GM19240 (cell line): ENCODE results near the gene ABCA4.

Experiments used
- DNase-seq: peaks from one replicate; pipeline ENCODE4 v3.0.0; 2011; ENCODE audit warnings: low spot score; ENCODE audit not compliant: insufficient read length

ABCA4 gene

DNA sequence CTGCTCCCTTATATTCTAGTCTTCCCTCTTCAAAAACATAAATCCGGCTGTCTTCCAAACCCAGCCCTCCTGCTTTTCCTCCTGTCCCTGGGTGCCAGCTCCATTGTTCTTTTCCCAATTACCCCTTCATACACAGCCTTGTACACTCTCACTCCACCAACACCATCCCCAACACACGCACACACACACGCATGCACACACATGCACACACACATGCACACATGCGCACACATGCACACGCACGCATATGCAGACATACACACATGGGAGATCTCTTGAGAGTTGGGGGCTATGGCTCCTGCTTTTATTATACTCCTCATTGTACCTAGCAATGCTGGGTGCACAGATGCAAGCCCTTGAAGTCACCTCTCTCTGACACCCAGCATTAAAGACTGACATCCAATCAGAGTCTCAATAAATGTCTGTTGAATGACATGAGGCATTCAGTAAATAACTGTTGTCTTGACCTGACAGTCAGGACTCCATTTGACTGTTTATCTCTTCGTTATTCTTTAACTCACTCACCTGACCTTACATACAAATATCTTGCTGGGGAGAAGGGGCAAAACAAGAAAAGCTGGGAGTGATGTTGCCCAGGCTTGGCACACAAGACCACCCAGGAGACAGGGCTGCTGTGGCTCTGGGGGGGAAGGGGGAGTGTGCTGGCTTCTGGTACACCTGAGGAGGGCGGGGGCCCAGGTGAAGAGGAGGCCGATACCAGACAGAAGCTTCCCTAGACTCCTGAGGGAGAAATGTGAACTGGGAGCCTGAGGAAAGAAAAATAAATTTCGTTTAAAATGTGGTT lies 16.0 kb downstream of the ABCA4 start:
- no peak for DNase-seq

GRCh38 chr1:94104127-94104684 lies 16.7 kb downstream of the ABCA4 start:
- no peak for DNase-seq

GRCh38 chr1:94103608-94104007 lies 17.3 kb downstream of the ABCA4 start:
- DNase-seq, result no peak

GRCh38 chr1:94101613-94102525 lies 19.1 kb downstream of the ABCA4 start:
- DNase-seq, result no peak

DNA sequence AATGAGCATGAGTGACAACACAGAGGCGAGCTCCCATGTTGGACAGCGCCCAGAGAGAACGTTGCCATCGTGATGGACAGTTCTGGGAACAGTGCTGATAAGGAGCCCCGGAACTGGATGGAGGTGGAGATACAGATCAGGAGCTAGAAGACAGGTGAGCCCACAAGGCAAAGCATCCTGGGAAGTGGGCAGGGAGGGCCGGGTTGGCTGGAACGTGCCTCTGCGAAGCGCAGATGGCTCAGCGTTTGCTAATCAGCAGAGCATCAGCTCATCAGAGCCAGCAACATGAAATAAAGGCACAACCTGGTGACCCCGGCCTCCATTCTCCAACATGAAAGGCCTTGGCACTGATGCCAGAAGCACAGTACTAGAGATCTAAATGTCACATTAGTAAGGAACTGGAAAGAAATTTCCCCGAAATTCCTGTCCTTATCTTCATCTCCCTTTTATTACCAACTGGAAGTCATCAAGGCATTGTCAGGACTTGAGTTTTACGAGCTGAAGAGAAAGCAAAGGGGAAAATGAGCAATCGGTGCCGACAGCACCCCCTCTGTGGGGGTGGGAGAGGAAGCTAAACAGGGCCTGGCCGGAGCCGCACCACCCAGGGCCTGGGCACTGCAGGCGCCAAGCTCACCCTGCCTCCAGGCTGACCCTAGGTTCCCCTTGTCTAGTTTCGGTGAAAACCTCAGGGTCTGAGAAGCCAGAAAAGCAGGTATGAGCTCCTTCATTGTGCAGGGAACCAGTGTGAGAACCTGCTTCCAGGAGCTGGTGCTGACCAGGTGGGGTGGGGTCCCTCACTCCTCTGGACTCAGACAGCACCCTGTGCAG lies 19.9 kb downstream of the ABCA4 start:
- no peak for DNase-seq

DNA sequence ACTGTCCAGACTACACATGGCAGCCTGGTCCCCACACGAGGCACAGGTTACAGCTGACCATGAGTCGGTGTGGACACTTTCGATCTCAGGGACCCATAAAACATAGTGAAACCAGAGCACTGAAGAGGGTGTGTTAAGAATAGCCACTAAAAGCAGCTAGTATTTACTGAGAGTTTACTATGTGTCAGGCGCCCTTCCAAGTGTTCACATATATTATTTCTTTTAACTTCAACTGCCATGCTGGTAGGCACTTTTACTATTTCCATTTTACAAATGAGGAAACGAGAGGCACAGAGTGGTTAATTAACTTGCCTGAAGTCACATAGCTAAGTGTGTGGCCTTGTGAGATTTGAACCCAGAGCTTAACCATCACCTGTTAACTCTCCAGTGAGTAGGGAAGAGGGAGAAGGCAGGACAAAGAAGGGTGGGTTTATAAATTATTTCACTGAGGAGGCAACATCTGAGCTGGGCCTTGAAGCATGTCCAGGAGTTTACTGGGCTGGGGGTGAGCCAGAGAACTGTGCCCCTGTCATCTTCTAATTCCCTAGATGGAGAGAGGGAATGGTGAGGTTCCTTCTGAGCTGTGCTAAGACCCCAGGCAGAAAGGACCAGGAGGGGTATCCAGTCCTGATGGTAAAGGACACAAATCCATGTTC lies 20.7 kb downstream of the ABCA4 start:
- no peak for DNase-seq

DNA sequence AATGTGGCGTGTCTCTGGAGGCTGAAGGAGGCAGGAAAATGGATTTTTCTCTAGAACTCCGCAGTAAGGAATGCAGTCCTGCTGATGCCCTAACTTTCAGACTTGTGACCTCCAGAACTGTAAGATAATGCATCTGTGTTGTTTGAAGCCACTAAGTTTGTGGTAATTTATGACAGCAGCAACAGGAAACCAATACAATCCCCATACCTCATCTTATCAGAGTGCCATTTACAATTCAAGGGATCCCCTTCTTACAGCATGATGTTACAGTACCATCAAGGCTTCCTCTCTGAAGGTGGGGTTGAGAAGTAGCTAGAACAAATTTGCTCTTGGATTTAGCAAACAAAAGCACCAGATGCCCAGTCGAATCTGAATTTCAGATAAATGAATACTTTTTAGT lies 21.6 kb downstream of the ABCA4 start:
- no peak for DNase-seq

GRCh38 chr1:94098585-94099111 lies 22.3 kb downstream of the ABCA4 start:
- DNase-seq, result no peak

DNA sequence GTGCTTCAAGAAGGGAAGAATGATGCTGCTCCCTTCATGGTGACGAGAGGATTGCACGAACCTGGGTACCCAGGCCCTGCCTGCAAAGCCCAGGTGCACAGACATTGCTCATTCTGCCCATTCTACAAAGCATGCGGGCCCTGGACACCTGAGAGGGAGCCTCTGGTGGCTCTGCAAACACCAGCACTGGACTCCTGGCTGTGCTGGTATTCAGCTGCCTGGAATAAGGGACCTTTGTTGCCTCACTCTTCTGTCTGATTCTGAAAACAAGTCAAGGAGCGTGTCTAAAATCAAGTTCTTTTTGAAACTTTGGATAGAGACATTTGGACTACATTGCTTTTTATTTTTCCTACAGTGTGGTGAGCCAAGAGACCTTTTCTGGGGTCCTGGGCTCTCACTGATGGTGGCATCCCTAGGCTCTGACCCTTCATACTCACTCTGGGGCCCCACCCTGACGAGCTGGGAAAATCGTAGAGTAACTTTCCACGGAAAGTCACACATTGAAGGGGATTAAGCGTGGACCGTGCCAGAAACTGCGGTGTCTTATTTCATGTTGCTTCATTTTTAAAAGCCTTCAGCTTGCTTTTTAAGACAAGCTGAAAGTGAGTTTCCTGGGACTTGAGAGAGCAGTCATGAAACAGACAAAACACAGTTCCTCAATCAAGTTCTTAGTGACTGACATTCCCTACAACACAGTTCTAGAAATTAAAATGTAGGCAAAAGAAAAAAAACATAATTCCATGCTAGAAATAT lies 24.0 kb downstream of the ABCA4 start:
- no peak for DNase-seq

DNA sequence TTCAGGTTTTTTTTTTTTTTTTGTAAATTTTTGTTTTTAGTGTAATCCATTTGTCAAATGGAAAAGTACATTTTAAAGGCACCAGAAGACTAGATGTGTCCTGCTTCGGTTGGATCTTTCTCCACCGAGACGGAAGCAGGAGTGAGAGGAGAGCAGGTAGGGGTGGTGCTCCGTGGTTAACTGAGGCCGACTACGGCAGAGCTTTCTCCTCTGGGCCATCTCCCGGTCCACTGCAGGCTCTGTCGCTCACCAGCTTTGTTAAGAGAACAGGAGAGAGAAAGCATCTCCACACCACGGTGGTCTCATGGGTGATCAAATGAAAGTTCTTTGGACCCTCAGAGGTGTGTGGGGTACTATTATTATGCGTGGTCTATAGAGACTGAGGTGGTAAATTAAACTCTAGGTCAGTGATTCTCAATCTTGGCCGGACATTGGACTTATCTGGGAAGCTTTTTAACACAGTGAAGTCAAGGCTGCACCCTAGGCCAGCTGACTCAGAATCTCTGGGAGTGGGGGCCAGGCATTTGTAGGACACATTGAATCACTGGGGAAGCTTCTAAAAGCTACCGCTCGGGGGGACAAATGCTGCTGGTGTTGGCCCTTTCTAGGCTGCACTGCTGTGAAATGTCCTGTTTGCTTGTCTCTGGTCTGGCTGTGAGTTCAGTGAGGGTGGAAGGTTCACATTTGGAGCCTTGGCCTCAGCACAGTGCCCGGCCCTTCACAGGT lies 25.0 kb downstream of the ABCA4 start:
- DNase-seq, result no peak

GRCh38 chr1:94095112-94095637 lies 25.8 kb downstream of the ABCA4 start:
- no peak for DNase-seq

DNA sequence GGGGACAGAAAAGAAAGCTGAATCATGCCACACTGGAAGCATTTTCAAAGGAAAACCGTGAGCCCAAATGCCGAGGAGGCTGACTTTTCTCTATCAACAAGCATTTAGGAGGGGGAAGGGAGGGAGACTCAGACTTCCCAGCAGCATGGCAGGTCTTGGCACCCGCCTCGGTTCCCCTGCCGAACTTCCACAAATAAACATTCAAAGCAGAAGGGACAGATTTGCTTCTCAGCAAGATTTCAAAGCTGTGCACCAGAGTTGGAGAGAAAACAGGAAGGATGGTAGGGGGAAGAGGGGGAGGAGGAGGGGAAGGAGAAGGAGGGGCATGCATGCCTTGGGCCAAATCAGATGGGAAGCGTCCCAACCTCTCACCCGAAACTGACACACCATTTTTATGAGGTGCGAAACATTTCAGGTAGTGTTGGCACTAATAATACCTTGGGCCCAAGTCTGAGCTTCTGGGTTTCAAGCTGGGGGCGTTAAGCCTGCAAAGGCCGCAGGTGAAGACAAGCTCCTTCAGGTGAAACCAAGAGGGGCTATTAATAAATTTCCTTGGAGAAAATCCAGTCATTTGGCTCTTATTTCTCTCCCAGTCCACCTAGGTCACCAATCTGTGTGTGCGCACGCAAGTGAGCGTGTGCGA lies 26.4 kb downstream of the ABCA4 start:
- DNase-seq, result no peak

- DNase-seq, result no peak
These were observed 27.0 kb downstream of the ABCA4 start for GRCh38 chr1:94093996-94094395.

DNA sequence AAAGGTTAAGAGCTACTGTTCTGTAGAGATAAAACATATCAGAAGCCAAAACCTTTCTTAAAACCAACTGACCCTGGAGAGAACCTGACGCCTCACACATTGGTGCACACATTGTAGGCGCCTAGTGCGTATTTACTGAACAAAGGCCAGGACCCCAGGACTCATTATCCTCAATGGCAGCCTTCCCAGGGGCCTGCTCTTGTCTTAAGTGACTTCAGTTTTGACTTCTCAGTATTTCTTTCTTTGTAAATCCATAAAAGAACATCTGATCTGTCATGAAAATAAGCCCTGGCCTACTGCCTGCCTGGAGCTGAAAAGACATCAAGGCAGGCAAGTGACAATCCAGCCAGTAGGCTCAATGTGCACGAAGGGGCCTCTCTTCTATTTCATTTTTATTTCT lies 27.6 kb downstream of the ABCA4 start:
- no peak for DNase-seq

GRCh38 chr1:94092210-94092613 lies 28.7 kb downstream of the ABCA4 start:
- no peak for DNase-seq

DNA sequence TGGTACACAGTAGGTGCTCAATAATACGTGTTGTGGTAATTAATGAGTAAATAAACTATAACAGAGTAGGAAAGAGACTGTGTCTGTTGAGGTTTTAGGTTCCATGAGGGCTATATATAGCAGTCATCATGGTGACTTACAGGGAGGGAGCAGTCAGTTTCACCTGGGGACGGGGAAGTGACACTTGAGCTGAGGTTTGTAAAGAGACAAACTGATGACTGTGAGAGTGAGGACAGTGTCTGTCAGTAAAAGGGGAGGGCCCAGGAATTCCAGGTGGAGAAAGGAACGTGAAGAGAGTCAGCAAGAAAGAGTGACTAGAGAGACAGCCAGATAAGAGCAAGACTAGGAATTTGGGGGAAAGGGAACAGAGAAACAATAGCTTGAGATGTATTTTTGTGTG lies 30.2 kb downstream of the ABCA4 start:
- DNase-seq, result no peak

- no peak for DNase-seq
These were observed 33.8 kb downstream of the ABCA4 start for GRCh38 chr1:94087193-94087592.

GRCh38 chr1:94084547-94084946 lies 36.4 kb downstream of the ABCA4 start:
- no peak for DNase-seq
